Measurements from ENCODE around the gene UBE2E3.
"Not testable (repeated sequence)": the region's sequence is repeated elsewhere in the genome, so short reads cannot be mapped to it uniquely, and the experiment has no call there.

The UBE2E3 gene

DNA sequence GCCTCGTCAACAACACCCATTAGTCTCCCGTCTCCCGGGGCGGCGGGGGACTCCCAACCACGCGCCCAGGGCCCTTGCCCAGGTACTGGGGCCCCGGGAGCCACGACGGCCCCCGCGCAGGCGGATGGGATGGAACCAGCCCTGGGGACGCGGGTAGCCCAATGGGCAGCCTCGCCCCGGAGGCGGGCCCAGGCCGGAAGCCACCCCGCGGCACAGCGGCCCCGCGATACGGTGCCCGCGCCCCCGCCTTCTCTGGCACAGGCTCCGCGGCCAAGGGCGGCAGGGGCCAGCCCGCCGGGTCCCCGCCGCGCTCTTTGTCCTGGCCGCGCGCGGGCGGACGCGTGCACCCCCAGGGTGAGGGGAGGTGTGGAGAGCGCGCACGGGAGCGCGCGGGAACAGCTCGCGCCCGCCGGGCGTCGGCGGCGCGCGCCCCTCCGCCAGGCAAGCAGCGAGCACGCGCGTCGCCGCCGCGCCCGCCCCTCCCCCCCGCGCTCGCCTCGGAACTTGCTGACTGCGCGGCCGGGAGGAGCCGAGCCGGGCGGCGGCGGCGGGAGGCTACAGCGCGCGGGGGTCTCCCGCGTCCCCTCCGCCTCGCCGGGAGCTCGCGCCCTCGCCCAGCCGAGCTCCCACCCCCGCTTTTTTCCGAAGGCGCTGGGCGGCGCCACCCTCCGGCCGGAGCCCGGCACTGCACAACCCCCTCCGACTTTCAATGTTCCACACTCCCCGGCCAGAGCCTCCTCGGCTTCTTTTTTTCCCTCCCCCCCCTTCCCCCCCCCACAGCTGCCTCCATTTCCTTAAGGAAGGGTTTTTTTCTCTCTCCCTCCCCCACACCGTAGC, at the start of gene UBE2E3:
TSS of gene UBE2E3 (plus strand) at position 500 of the 837 bp plus-strand sequence. CDS start 1,438 bp downstream, outside the sequence.
- FAIRE-seq: no peak

GRCh38 chr2:180931841-180932240, 48.6 kb upstream of the UBE2E3 start:
- FAIRE-seq: no peak

DNA sequence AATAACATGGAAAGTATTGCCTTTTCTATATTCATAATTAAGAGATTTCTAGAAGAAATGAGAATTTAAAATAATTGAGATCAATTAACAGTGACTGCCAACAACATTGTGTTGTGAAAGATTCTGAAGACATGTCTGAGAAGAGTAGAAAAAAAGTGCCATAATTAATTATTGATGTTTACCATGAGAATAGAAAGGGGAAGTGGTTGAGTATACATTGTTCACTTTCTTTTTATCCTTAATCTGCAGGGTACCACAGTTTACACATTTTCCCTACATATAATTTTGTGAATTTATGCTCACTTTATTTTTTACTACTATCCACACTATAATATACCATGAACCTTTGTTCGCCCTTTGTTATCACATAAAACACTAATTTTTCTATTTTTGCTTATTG, 47.1 kb upstream of the UBE2E3 start:
- FAIRE-seq: no peak

DNA sequence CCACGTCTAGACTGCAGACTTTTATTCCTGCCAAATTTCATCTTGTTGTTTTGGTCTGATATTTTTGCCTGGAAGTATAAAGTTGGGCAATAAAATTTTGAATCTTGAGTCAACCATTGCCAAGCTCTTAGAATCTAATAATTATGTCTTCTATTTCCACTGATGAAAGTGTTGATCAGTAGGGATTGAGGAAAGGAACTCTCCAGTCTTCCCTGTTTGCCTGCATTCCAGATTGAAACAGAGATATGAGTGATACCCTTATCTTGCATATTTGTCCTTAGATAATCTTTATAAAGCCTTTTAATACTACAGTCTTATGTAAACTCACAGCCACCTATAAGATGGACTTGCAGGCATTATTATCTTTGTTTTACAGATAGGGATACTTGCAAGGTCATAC, 45.5 kb upstream of the UBE2E3 start:
- FAIRE-seq: no peak

- not testable (repeated sequence) for FAIRE-seq
These were observed 42.9 kb upstream of the UBE2E3 start for GRCh38 chr2:180937480-180937879.

- FAIRE-seq: no peak
These were observed 42.0 kb upstream of the UBE2E3 start for GRCh38 chr2:180938451-180938850.

DNA sequence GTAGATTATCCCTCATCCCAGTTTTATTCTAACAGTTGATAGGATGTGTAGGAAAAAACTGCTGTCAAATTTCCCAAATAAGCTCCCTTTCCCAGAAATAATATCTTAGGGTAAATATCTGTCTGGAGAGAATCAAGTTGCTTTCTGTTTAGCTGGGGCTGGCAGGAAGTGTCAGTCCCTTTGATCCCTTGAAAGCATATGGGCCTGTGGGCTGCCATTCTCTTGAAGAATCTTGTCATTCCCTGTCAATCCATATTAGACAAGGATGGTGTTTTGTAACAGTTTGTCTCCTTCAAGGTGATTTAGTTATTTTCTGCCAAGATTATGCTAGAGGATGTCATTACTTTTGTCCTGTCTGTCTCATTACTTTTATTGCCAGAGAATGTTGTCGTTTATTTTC, 37.1 kb upstream of the UBE2E3 start:
- no peak for FAIRE-seq

GRCh38 chr2:180944372-180944771, 36.0 kb upstream of the UBE2E3 start:
- no peak for FAIRE-seq

- no peak for FAIRE-seq
These were observed 33.2 kb upstream of the UBE2E3 start for GRCh38 chr2:180947208-180947689.

GRCh38 chr2:180949896-180950295, 30.5 kb upstream of the UBE2E3 start:
- no peak for FAIRE-seq

- no peak for FAIRE-seq
These were observed 28.3 kb upstream of the UBE2E3 start for GRCh38 chr2:180952082-180952481.

DNA sequence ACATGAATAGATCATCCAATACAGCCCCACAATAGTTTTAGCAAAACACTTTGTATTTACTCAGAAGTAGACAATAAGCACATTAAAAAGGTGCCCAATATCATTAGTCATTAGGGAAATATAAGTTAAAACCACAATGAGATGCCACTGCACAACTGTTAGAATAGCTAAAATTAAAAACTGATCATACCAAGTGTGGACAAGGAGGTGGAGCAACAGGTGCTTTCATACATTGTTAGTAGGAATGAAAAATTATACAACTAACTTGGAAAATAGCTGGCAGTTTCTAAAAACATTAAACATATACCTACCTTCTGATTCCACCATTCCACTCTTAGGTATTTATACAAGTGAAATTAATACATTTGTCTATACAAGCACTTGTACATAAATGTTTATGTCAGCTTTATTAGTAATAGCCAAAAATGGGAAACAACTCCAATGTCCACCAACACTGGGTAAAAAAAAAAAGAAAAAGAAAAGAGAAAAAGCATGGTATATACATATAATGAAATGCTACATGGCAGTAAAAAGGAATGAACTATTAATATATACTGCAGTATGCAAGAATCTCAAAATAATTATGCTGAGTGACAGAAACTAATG, 27.6 kb upstream of the UBE2E3 start:
- no peak for FAIRE-seq

GRCh38 chr2:180953550-180953949, 26.9 kb upstream of the UBE2E3 start:
- no peak for FAIRE-seq

GRCh38 chr2:180955101-180955500, 25.3 kb upstream of the UBE2E3 start:
- FAIRE-seq: no peak

GRCh38 chr2:180959787-180960186, 20.6 kb upstream of the UBE2E3 start:
- no peak for FAIRE-seq

DNA sequence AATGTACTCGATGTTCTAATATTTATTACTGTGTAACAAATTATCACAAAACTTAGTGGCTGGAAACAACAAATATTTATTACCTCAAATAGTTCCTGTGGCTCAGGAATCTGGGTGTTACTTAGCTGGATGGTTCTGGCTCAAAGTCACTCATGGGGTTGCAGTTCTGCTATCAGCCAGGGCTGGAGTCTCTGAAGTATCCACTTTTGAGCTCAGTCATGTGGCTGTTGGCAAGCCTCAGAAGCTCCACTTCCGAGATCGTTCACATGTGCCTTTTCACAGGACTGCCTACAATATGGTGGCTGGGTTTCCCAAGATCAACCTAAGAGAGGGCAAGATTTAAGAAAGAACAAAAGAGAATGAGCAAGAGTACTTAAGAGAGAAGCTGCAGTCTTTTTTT, 19.4 kb upstream of the UBE2E3 start:
- FAIRE-seq: no peak

DNA sequence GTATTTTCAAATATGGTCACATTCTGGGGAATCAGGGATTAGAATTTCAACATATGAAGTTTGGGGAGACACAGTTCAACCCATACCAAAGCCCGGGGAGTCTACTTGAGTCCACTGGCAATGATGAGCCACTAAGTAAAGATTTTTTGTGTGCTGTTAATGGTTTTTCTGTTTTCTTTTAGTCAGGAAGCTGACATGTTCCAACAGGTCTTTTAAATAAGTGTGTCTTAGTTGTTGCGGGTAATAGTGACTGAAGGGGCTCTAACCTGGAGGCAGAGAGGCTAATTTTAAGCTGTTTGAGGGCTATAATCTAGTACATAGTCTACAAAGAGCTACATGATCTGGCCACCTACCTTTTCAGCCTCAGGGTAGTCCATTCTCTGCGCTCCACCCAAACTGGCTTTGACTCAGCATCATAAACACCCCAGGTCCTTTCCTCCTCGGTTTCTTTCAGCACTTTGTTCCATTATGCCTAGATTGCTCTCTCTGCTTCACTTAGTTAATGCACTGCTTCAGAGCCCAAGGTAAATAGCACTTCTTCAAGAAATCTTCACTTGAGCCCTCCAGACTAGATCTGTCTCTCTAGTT, 17.6 kb upstream of the UBE2E3 start:
- FAIRE-seq: no peak

DNA sequence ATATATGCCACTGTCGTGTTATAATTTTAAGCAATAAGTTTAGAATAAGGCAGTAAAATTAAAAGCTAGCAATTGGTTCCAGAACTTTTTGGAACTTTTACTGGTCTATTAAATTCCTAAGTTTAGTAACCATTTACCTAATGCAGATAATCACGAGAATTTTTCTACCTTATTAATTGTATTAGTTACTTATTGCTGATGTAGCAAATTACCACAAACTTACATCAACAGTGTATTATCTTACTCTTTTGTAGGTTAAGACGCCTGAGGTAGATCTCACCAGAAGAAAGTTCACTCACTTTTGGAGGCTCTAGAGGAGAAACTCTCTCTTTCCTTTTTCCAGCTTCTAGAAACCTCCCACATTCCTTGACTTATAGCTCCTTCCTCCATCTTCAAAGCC, 14.0 kb upstream of the UBE2E3 start:
- no peak for FAIRE-seq

DNA sequence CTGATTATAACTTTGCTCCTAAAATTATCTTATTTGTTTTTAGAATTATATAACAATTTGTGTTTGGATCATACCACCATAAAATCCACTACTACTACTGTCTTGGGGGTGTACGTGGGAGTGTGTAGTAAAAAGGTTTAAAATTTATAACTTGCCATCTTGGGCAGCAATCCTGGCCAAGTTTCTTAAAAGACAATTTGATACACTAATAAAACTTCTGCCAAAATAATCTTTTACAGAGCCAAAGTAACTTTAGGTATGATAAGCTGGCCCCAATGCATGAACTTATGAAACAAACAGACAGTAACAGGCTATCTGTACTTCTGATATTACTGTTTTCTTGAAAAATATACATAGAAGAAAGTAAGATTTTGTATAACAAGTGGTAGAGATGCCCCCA, 11.3 kb upstream of the UBE2E3 start:
- no peak for FAIRE-seq

- no peak for FAIRE-seq
These were observed 10.4 kb upstream of the UBE2E3 start for GRCh38 chr2:180970016-180970415.

- FAIRE-seq: no peak
These were observed 8.6 kb upstream of the UBE2E3 start for GRCh38 chr2:180971811-180972210.

DNA sequence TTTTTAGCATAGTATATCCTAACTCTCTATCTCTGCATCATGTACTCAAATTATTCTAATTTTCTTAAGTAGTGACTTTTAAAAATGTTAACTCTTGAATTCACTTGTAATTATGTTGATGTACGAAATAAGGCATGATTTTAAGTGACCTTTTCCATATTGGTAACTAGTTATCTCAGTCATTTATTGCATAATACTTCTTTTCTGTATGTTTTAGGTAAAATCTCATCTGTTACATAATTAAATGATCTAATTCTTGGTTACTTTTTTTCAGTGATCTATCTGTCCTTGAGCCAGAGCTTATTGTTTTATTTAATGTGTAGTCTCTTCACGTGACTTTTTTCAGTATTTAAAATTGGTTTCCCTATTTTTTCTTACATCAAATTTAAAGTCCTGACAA, 4.8 kb upstream of the UBE2E3 start:
- FAIRE-seq: no peak

GRCh38 chr2:180978903-180979748, 1.3 kb upstream of the UBE2E3 start:
- no peak for FAIRE-seq

Data from A204.1 (cell line).